Mammary epithelial cell (primary cell): ENCODE results near the gene MYO7A.

Experiments used
- EZH2 ChIP-seq: IDR thresholded peaks from 2 replicates; pipeline ENCODE4 v1.6.1; 2012; ENCODE audit warnings: low read length, inconsistent platforms, borderline replicate concordance
- TF ChIP-seq, protein P1 (sequence below), 2 donors: IDR thresholded peaks in 1 of 2; conservative IDR thresholded peaks in 1 of 2; 2 replicates each; pipeline ENCODE4 v1.5.1; 2011 to 2012; ENCODE audit warnings: inconsistent platforms in 2 of 2, low read length in 2 of 2, mild to moderate bottlenecking in 2 of 2, control low read depth in 1 of 2, low read depth in 1 of 2; ENCODE audit not compliant: insufficient read depth in 1 of 2; ENCODE audit errors: extremely low read depth in 1 of 2

DNA sequence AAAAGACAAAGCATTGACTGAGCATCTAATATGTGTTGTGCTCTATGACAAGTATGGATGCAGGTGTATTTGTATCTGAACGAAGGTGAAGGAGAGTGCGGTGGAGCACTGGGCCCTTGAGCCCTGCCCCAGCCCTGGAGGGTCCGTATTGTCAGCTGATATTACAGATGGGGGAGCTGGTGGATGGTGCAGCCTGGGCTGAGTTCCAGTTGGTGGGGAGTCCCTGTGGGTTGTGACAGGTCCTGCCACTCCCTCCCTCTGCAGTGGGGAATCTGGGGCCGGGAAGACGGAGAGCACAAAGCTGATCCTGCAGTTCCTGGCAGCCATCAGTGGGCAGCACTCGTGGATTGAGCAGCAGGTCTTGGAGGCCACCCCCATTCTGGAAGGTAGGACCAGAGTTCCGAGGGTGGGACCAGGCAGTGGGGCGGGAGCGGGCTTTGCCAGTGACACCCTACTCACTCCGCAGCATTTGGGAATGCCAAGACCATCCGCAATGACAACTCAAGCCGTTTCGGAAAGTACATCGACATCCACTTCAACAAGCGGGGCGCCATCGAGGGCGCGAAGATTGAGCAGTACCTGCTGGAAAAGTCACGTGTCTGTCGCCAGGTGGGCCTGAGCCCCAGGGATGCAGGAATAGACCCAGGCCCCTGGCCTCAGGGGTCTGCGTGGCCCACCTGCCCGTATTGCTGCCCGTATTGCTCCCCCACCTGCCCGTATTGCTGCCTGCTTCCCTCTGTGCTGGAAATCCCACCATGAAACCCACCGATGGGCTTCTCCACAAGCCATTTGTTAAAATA, 28.6 kb downstream of the MYO7A start:
- TF ChIP-seq, protein P1, sequence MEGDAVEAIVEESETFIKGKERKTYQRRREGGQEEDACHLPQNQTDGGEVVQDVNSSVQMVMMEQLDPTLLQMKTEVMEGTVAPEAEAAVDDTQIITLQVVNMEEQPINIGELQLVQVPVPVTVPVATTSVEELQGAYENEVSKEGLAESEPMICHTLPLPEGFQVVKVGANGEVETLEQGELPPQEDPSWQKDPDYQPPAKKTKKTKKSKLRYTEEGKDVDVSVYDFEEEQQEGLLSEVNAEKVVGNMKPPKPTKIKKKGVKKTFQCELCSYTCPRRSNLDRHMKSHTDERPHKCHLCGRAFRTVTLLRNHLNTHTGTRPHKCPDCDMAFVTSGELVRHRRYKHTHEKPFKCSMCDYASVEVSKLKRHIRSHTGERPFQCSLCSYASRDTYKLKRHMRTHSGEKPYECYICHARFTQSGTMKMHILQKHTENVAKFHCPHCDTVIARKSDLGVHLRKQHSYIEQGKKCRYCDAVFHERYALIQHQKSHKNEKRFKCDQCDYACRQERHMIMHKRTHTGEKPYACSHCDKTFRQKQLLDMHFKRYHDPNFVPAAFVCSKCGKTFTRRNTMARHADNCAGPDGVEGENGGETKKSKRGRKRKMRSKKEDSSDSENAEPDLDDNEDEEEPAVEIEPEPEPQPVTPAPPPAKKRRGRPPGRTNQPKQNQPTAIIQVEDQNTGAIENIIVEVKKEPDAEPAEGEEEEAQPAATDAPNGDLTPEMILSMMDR (conservative IDR thresholded peaks at IDR 0.05 in 1 of 2, IDR thresholded peaks at IDR 0.05 in 1 of 2; ENCODE audit: extremely low read depth in 1 of 2, insufficient read depth in 1 of 2, low read depth in 1 of 2, low read length in 2 of 2), result no peak
- TF ChIP-seq EZH2, result no peak
